HCT116 (cell line): ENCODE measurements around the gene CHTF8.

Source experiments
- SIN3A ChIP-seq: IDR thresholded peaks from 2 replicates; pipeline ENCODE4 v1.6.1; 2012; ENCODE audit warnings: low read depth
- TF ChIP-seq, protein P1 (sequence below), 3 experiments: fragments of 200-600 bp in 1 of 3; sonication (generic) in 1 of 3; IDR thresholded peaks in 2 of 3; conservative IDR thresholded peaks in 1 of 3; 2 replicates each; pipeline ENCODE4 v1.5.1; 2012 to 2017; ENCODE audit warnings: low read depth in 2 of 3, low read length in 2 of 3, antibody characterized with exemption in 1 of 3, borderline replicate concordance in 1 of 3, control low read depth in 1 of 3, mild to moderate bottlenecking in 1 of 3, mixed read lengths in 1 of 3, mixed run types in 1 of 3, moderate library complexity in 1 of 3; ENCODE audit not compliant: insufficient read depth in 1 of 3

DNA sequence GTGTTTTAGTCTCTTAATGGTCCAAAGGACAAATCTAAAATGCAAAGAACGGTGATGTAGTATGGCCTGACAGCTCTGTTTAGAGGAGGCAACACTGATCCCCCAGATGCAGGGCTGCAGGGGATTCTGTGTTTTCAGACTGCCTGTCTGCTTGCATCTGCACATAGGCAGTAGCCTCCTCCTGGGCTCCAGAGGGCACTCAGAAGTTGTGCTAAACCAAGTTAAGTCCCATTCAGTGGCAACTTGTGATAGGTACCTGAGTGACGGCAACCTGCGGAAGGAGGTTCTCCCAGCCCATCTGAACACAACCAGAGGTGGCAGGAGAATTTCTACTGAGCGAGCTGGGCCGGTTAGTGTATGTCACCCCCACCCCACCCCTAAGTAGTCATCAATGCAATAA, 17.0 kb downstream of the CHTF8 start:
- TF ChIP-seq SIN3A: no peak
- TF ChIP-seq, protein P1, sequence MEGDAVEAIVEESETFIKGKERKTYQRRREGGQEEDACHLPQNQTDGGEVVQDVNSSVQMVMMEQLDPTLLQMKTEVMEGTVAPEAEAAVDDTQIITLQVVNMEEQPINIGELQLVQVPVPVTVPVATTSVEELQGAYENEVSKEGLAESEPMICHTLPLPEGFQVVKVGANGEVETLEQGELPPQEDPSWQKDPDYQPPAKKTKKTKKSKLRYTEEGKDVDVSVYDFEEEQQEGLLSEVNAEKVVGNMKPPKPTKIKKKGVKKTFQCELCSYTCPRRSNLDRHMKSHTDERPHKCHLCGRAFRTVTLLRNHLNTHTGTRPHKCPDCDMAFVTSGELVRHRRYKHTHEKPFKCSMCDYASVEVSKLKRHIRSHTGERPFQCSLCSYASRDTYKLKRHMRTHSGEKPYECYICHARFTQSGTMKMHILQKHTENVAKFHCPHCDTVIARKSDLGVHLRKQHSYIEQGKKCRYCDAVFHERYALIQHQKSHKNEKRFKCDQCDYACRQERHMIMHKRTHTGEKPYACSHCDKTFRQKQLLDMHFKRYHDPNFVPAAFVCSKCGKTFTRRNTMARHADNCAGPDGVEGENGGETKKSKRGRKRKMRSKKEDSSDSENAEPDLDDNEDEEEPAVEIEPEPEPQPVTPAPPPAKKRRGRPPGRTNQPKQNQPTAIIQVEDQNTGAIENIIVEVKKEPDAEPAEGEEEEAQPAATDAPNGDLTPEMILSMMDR (IDR thresholded peaks at IDR 0.05 in 2 of 3, conservative IDR thresholded peaks at IDR 0.05 in 1 of 3; ENCODE audit: borderline replicate concordance in 1 of 3, insufficient read depth in 1 of 3, low read depth in 2 of 3, low read length in 2 of 3): no peak
